HepG2 (cell line): ENCODE data around the gene ARVCF. TPM values are rescaled to one million over a fixed set of nuclear protein-coding genes. Genes with fewer than 3 reads are reported as not detected.

Experiments
- ATF6 ChIP-seq: sonication (generic); formaldehyde crosslinking; conservative IDR thresholded peaks from 2 replicates; pipeline ENCODE4 v1.4.0; 2020; ENCODE audit warnings: missing genetic modification reagents
- ATF7 ChIP-seq, 2 experiments: fragments of 450-650 bp in 1 of 2; sonication (generic) in 1 of 2; formaldehyde crosslinking in 1 of 2; IDR thresholded peaks; 2 replicates each; pipeline versions ENCODE4 v1.4.0 to v1.6.1; 2016 to 2020; ENCODE audit warnings: antibody characterized with exemption in 1 of 2, mild to moderate bottlenecking in 1 of 2, missing genetic modification reagents in 1 of 2
- CEBPB ChIP-seq: IDR thresholded peaks from 2 replicates; pipeline ENCODE4 v1.6.1; 2011; ENCODE audit warnings: low read depth, low read length, improper control_type of control experiment, borderline replicate concordance
- CREB1 ChIP-seq, 2 experiments: fragments of 450-650 bp in 1 of 2; IDR thresholded peaks; 2 replicates each; pipeline ENCODE4 v1.6.1; 2016 to 2017; ENCODE audit warnings: control low read depth in 1 of 2, mild to moderate bottlenecking in 1 of 2, missing compliant biosample characterization in 1 of 2, missing genetic modification characterization in 1 of 2
- CREM ChIP-seq, 2 experiments: sonication (generic) in 1 of 2; formaldehyde crosslinking in 1 of 2; IDR thresholded peaks; 2 replicates each; pipeline versions ENCODE4 v1.4.0 to v1.6.1; 2016 to 2020; ENCODE audit warnings: antibody characterized with exemption in 1 of 2, mild to moderate bottlenecking in 1 of 2, missing genetic modification reagents in 1 of 2
- E2F5 ChIP-seq: sonication (generic); formaldehyde crosslinking; conservative IDR thresholded peaks from 2 replicates; pipeline ENCODE4 v1.4.0; 2020; ENCODE audit warnings: missing genetic modification reagents
- ELF3 ChIP-seq: IDR thresholded peaks from 2 replicates; pipeline ENCODE4 v1.6.1; 2016; ENCODE audit warnings: missing genetic modification reagents, missing compliant biosample characterization
- HNRNPUL1 ChIP-seq: fragments of 200-400 bp; formaldehyde crosslinking; IDR thresholded peaks from 2 replicates; pipeline ENCODE4 v1.6.1; 2017; ENCODE audit warnings: low read depth, mild to moderate bottlenecking, low read length, moderate library complexity
- KDM1A ChIP-seq: IDR thresholded peaks from 2 replicates; pipeline ENCODE4 v1.6.1; 2016; ENCODE audit warnings: missing compliant biosample characterization
- KDM5A ChIP-seq: fragments of 200-600 bp; sonication (generic); IDR thresholded peaks from 2 replicates; pipeline ENCODE4 v1.7.0; 2018; ENCODE audit warnings: antibody characterized with exemption, mild to moderate bottlenecking, low read length, borderline replicate concordance
- KLF15 ChIP-seq: sonication (generic); formaldehyde crosslinking; IDR thresholded peaks from 2 replicates; pipeline ENCODE4 v1.8.1; 2023; ENCODE audit warnings: borderline replicate concordance, mild to moderate bottlenecking, inconsistent platforms, missing genetic modification reagents, mixed read lengths
- LCORL ChIP-seq, 2 experiments: fragments of 450-650 bp in 1 of 2; sonication (generic) in 1 of 2; formaldehyde crosslinking in 1 of 2; IDR thresholded peaks; 2 replicates each; pipeline versions ENCODE4 v1.5.0 to v1.6.1; 2017 to 2020; ENCODE audit warnings: antibody characterized with exemption in 1 of 2, missing genetic modification reagents in 1 of 2
- MED8 ChIP-seq: sonication (generic); formaldehyde crosslinking; IDR thresholded peaks from 2 replicates; pipeline ENCODE4 v1.8.1; 2023; ENCODE audit warnings: mild to moderate bottlenecking, missing genetic modification reagents; ENCODE audit not compliant: insufficient replicate concordance
- NFYC ChIP-seq: IDR thresholded peaks from 2 replicates; pipeline ENCODE4 v1.6.1; 2016; ENCODE audit warnings: missing genetic modification reagents, missing compliant biosample characterization
- SIN3B ChIP-seq: fragments of 150-350 bp; IDR thresholded peaks from 2 replicates; pipeline ENCODE4 v1.6.1; 2014; ENCODE audit warnings: low read length
- SOX5 ChIP-seq: IDR thresholded peaks from 2 replicates; pipeline ENCODE4 v1.6.1; 2016; ENCODE audit warnings: borderline replicate concordance
- SP4 ChIP-seq: sonication (generic); formaldehyde crosslinking; IDR thresholded peaks from 2 replicates; pipeline ENCODE4 v1.8.1; 2023; ENCODE audit warnings: mild to moderate bottlenecking, missing genetic modification reagents
- SP5 ChIP-seq: IDR thresholded peaks from 2 replicates; pipeline ENCODE4 v1.6.1; 2016; ENCODE audit warnings: low read depth, borderline replicate concordance
- THRA ChIP-seq: sonication (generic); formaldehyde crosslinking; IDR thresholded peaks from 2 replicates; pipeline ENCODE4 v1.4.0; 2020; ENCODE audit warnings: missing genetic modification reagents, borderline replicate concordance
- TRIM24 ChIP-seq: sonication (generic); formaldehyde crosslinking; IDR thresholded peaks from 2 replicates; pipeline ENCODE4 v1.8.0; 2022; ENCODE audit warnings: mild to moderate bottlenecking, missing genetic modification reagents
- ZC3H4 ChIP-seq: sonication (generic); formaldehyde crosslinking; IDR thresholded peaks from 2 replicates; pipeline ENCODE4 v1.4.0; 2020; ENCODE audit warnings: missing genetic modification reagents, borderline replicate concordance
- ZFP82 ChIP-seq: sonication (generic); formaldehyde crosslinking; IDR thresholded peaks from 2 replicates; pipeline ENCODE4 v1.5.1; 2020; ENCODE audit warnings: mild to moderate bottlenecking, missing genetic modification reagents, borderline replicate concordance
- ZNF180 ChIP-seq: sonication (generic); formaldehyde crosslinking; IDR thresholded peaks from 2 replicates; pipeline ENCODE4 v1.4.0; 2020; ENCODE audit warnings: low read depth, missing genetic modification reagents, borderline replicate concordance
- ZNF839 ChIP-seq: sonication (generic); formaldehyde crosslinking; IDR thresholded peaks from 2 replicates; pipeline ENCODE4 v1.4.0; 2020; ENCODE audit warnings: missing genetic modification reagents, mild to moderate bottlenecking, borderline replicate concordance
- ZSCAN9 ChIP-seq: IDR thresholded peaks from 2 replicates; pipeline ENCODE4 v1.6.1; 2016; ENCODE audit warnings: borderline replicate concordance
- polyA plus RNA-seq, 8 experiments: library from polyadenylated mRNA; depleted of rRNA in 3 of 8; stranded (reverse) in 7 of 8; unstranded in 1 of 8; fragments of >200 nt; fragmentation: Illumina TruSeq in 4 of 8; extraction: Trizol in 4 of 8; gene quantifications; 2 replicates each; pipeline versions ENCODE4 v1.2.1 to v1.2.3, GENCODE V29; 2011 to 2016; ENCODE audit warnings: low read depth in 4 of 8, missing spikeins in 1 of 8, mixed read lengths in 1 of 8; ENCODE audit not compliant: insufficient read depth in 1 of 8
- total RNA-seq, 5 experiments: library from RNA; depleted of rRNA; stranded (reverse); fragments of >200 nt; fragmentation: Illumina TruSeq; extraction: Trizol; gene quantifications; 2 replicates each; pipeline ENCODE4 v1.2.3, GENCODE V29; 2016; ENCODE audit warnings: low read depth in 1 of 5

ARVCF gene
- total and polyA plus RNA-seq, 2 of the 13 experiments (the other 11 are each of a cell fraction or from before 2014, with no cell fraction given) = 16.4 to 17.7 TPM

GRCh38 chr22:19937616-19938473 is 78.8 kb downstream of the ARVCF start (continued):
- TF ChIP-seq THRA (CRISPR knock-in tag) (peak; percentile 55; the same call in 1 of the 2 replicates), ZC3H4 (no peak), ATF6 (no peak), ZFP82 (CRISPR knock-in tag) (no peak), CREM (IDR thresholded peaks at IDR 0.05) (peak; percentile 61), CREM (CRISPR knock-in tag; IDR thresholded peaks at IDR 0.05) (no peak), KLF15 (CRISPR knock-in tag) (no peak), E2F5 (CRISPR knock-in tag) (no peak), MED8 (no peak), SP5 (no peak), KDM1A (CRISPR knock-in tag) (peak; percentile 29; the same call in 1 of the 2 replicates), HNRNPUL1 (no peak), LCORL (IDR thresholded peaks at IDR 0.05) (0 out of 2 replicates have a peak, but pooled peaks have one; percentile 7), LCORL (CRISPR knock-in tag; IDR thresholded peaks at IDR 0.05) (peak; percentile 89), TRIM24 (CRISPR knock-in tag) (no peak), ZSCAN9 (CRISPR knock-in tag) (no peak), ATF7 (IDR thresholded peaks at IDR 0.05) (no peak), ATF7 (CRISPR knock-in tag; IDR thresholded peaks at IDR 0.05) (no peak), ZNF839 (no peak), SP4 (CRISPR knock-in tag) (no peak), SOX5 (peak; percentile 81), CEBPB (peak; percentile 82), CREB1 (IDR thresholded peaks at IDR 0.05) (peak; percentile 10; the same call in 1 of the 2 replicates), CREB1 (CRISPR knock-in tag; IDR thresholded peaks at IDR 0.05) (0 out of 2 replicates have a peak, but pooled peaks have one; percentile 8), ZNF180 (CRISPR knock-in tag) (no peak), NFYC (CRISPR knock-in tag) (no peak), ELF3 (CRISPR knock-in tag) (peak; percentile 73), SIN3B (no peak), KDM5A (no peak)
